GM19238 (cell line): ENCODE data around the gene RNF125.

ENCODE experiments used
- DNase-seq: peaks from one replicate; pipeline ENCODE4 v3.0.0; 2011; ENCODE audit warnings: low spot score; ENCODE audit not compliant: insufficient read length

Gene RNF125

GRCh38 chr18:32025744-32026143, 7.1 kb downstream of the RNF125 start:
- DNase-seq = no peak

GRCh38 chr18:32026491-32027086, 8.0 kb downstream of the RNF125 start:
- DNase-seq = no peak

GRCh38 chr18:32029558-32029957, 10.9 kb downstream of the RNF125 start:
- no peak for DNase-seq

- no peak for DNase-seq
These were observed 14.0 kb downstream of the RNF125 start for GRCh38 chr18:32032609-32033008.

- DNase-seq = no peak
These were observed 18.0 kb downstream of the RNF125 start for GRCh38 chr18:32036506-32037180.

- DNase-seq = no peak
These were observed 19.0 kb downstream of the RNF125 start for GRCh38 chr18:32037616-32038015.

GRCh38 chr18:32040936-32041335, 22.3 kb downstream of the RNF125 start:
- no peak for DNase-seq

GRCh38 chr18:32042337-32042736, 23.7 kb downstream of the RNF125 start:
- no peak for DNase-seq

- no peak for DNase-seq
These were observed 30.0 kb downstream of the RNF125 start for GRCh38 chr18:32048507-32049091.

- DNase-seq = no peak
These were observed 31.0 kb downstream of the RNF125 start for GRCh38 chr18:32049393-32050171.

- DNase-seq = no peak
These were observed 38.2 kb downstream of the RNF125 start for GRCh38 chr18:32056613-32057358.

GRCh38 chr18:32057624-32058165, 39.1 kb downstream of the RNF125 start:
- DNase-seq = no peak

GRCh38 chr18:32060026-32060425, 41.4 kb downstream of the RNF125 start:
- no peak for DNase-seq

GRCh38 chr18:32067375-32068167, 48.9 kb downstream of the RNF125 start:
- no peak for DNase-seq

GRCh38 chr18:32072321-32072720, 53.7 kb downstream of the RNF125 start:
- peak; percentile 19 for DNase-seq

GRCh38 chr18:32074206-32074605, 55.6 kb downstream of the RNF125 start:
- no peak for DNase-seq

GRCh38 chr18:32078845-32079244, 60.2 kb downstream of the RNF125 start:
- no peak for DNase-seq

GRCh38 chr18:32081881-32082280, 63.3 kb downstream of the RNF125 start:
- no peak for DNase-seq

- DNase-seq = no peak
These were observed 65.2 kb downstream of the RNF125 start for GRCh38 chr18:32083781-32084180.

- no peak for DNase-seq
These were observed 68.3 kb downstream of the RNF125 start for GRCh38 chr18:32086881-32087280.
